ENCODE measurements around the gene PF4V1.

PF4V1 gene

DNA sequence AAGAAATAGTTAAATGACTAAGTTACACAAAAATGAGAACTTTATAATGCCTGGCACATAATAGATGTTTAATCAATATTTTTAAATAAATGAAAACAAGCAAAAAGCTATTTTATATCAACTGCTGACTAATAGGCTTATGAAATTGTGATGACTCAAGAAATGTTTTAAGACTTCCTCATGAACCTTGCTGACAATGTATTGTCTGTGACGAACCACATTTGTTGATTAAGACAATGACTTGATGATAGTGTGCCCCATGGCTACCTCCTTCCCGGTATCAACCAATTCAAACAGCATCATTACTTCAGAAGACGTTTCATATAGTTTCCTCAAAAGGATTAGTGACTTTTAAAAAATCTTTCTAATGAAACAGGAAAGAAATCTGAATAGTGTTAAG, 8.8 kb upstream of the PF4V1 start:
- 89 to 91% methylated on average over 1 to 3 of the region's 3 CpGs for WGBS, 2 experiments
- no peak overlapping the region for H3K27ac ChIP-seq (ENCODE audit: insufficient read depth, low read depth, low read length, poor library complexity, severe bottlenecking)
- no peaks in the 10 kb centered on the region for H3K4me1 ChIP-seq (ENCODE audit: control insufficient read depth, insufficient read depth, low read length)
- no peak overlapping the region for H3K4me3 ChIP-seq (ENCODE audit: insufficient read depth, low read depth, low read length)
- H3K36me3 ChIP-seq (ENCODE audit: control insufficient read depth, insufficient read depth, low read length), result no peaks in the 10 kb centered on the region
- H3K27me3 ChIP-seq (ENCODE audit: control insufficient read depth, insufficient read depth, low read length, poor library complexity, severe bottlenecking), result no peaks in the 10 kb centered on the region
- H3K9me3 ChIP-seq (ENCODE audit: control insufficient read depth, low read length), result no peaks in the 10 kb centered on the region

DNA sequence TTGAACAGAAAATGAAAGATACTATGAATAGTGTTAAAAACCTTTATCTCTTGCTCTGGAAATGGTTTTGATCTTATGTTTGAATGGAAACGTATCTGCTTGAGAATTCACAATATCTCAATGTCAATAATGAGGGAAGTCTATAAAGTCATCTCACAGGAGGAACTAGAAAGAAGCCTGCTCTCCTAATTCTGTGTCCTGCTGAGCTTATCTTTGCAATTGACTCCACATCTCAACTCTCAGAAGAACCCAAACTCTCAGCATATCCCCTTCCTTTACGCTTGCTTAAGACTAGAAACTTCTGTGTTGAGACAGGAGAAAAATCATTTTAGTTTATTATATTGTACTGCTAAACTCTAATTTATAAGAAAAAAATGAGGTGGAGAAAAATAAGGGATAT, 8.3 kb upstream of the PF4V1 start:
- Histone ChIP-seq H3K4me3 (ENCODE audit: insufficient read depth, low read depth, low read length) (no peak overlapping the region), H3K9me3 (ENCODE audit: control insufficient read depth, low read length) (no peaks in the 10 kb centered on the region), H3K4me1 (ENCODE audit: control insufficient read depth, insufficient read depth, low read length) (no peaks in the 10 kb centered on the region), H3K27me3 (ENCODE audit: control insufficient read depth, insufficient read depth, low read length, poor library complexity, severe bottlenecking) (no peaks in the 10 kb centered on the region), H3K27ac (ENCODE audit: insufficient read depth, low read depth, low read length, poor library complexity, severe bottlenecking) (no peak overlapping the region), H3K36me3 (ENCODE audit: control insufficient read depth, insufficient read depth, low read length) (no peaks in the 10 kb centered on the region)
- 40 to 41% methylated on average over 1 of the region's 2 CpGs for WGBS, 2 experiments

- WGBS, 2 experiments, result 93 to 94% methylated on average over 3 of the region's 3 CpGs
- H3K27me3 ChIP-seq (ENCODE audit: control insufficient read depth, insufficient read depth, low read length, poor library complexity, severe bottlenecking), result no peaks in the 10 kb centered on the region
- no peak overlapping the region for H3K4me3 ChIP-seq (ENCODE audit: insufficient read depth, low read depth, low read length)
- no peaks in the 10 kb centered on the region for H3K36me3 ChIP-seq (ENCODE audit: control insufficient read depth, insufficient read depth, low read length)
- no peaks in the 10 kb centered on the region for H3K9me3 ChIP-seq (ENCODE audit: control insufficient read depth, low read length)
- H3K4me1 ChIP-seq (ENCODE audit: control insufficient read depth, insufficient read depth, low read length), result no peaks in the 10 kb centered on the region
- no peak overlapping the region for H3K27ac ChIP-seq (ENCODE audit: insufficient read depth, low read depth, low read length, poor library complexity, severe bottlenecking)
Measured at GRCh38 chr4:73847526-73848182, 5.4 kb upstream of the PF4V1 start.

DNA sequence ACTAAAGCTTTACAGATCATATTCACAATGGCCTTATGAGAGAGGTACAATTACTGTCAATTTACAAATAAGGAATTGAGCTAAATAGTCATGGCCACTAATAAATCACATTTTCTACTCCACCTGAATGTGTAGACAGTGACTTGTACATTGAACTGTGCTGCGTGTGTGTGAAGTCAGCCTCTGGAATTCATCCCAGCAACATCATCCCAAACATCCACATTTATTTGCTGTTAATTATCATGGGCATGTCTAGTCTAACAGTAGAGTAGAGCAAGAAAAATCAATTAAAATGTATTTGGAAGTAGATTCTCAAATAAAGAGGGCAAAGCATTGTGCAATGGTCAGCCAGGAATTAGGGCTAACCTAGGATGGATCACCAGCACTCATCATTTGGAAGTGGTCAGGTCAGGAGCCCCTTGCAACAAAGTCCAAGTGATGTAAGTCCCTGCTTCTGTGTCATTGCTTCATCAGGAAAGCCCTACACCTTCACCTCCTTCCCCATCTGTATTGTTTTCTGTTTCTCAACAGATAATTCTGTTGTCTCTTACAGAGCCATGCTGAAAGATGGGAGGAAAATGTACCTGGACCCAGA, 4.8 kb upstream of the PF4V1 start:
- H3K9me3 ChIP-seq (ENCODE audit: control insufficient read depth, low read length), result no peaks in the 10 kb centered on the region
- H3K4me1 ChIP-seq (ENCODE audit: control insufficient read depth, insufficient read depth, low read length), result no peaks in the 10 kb centered on the region
- H3K27ac ChIP-seq (ENCODE audit: insufficient read depth, low read depth, low read length, poor library complexity, severe bottlenecking), result no peak overlapping the region
- no peaks in the 10 kb centered on the region for H3K36me3 ChIP-seq (ENCODE audit: control insufficient read depth, insufficient read depth, low read length)
- WGBS, 2 experiments, result 100% methylated on average over 1 of the region's 1 CpG; no CpG with 5 or more reads in 1 of the 2 experiments
- H3K4me3 ChIP-seq (ENCODE audit: insufficient read depth, low read depth, low read length), result no peak overlapping the region
- H3K27me3 ChIP-seq (ENCODE audit: control insufficient read depth, insufficient read depth, low read length, poor library complexity, severe bottlenecking), result no peaks in the 10 kb centered on the region

DNA sequence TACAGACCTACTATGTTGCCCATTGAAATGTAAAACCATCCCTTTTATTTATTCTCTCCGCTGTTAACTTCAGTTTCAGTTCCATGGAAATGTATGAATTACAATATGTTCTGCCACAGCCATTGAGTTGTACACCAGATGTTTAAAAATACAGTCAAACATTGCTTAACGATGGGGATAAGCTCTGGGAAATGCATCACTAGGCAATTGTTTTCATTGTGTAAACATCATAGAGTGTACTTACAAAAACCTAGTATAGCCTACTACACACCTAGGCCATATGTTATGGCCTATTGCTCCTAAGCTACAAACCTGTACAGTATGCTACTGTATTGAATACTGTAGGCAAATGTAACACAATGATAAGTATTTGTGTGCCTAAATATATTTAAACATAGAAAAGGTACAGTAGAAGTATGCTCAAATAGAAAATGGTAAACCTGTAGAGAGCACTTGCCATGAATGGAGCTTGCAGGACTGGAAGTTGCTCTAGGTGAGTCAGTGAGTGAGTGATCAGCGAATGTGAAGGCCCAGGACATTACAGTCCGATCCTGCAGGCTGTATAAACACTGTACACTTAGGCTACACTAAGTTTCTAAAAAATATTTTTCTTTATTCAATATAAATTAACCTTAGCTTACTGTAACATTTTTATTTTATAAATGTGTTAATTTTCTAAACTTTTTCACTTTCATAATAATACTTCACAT, 2.7 kb upstream of the PF4V1 start:
- no peaks in the 10 kb centered on the region for H3K27me3 ChIP-seq (ENCODE audit: control insufficient read depth, insufficient read depth, low read length, poor library complexity, severe bottlenecking)
- H3K4me3 ChIP-seq (ENCODE audit: insufficient read depth, low read depth, low read length), result no peak overlapping the region
- H3K36me3 ChIP-seq (ENCODE audit: control insufficient read depth, insufficient read depth, low read length), result no peaks in the 10 kb centered on the region
- H3K4me1 ChIP-seq (ENCODE audit: control insufficient read depth, insufficient read depth, low read length), result no peaks in the 10 kb centered on the region
- 83 to 100% methylated on average over 2 to 4 of the region's 4 CpGs for WGBS, 2 experiments
- H3K27ac ChIP-seq (ENCODE audit: insufficient read depth, low read depth, low read length, poor library complexity, severe bottlenecking), result no peak overlapping the region
- H3K9me3 ChIP-seq (ENCODE audit: control insufficient read depth, low read length), result no peaks in the 10 kb centered on the region

DNA sequence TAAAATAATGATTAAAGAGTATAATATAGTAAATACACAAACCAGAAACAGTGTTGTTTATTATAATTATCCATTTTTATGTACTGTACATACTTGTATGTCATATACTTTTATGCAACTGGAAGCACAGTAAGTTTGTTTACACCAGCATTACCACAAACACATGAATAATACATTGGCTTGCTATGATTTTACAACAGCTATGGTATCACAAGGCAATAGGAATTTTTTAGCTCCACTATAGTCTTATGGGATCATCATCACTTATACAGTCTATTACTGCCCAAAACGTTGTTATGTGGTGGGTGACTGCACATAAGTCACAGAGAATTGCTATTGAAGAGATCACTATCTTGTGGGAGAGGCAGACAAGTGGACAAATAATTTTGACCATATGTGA, 1.8 kb upstream of the PF4V1 start:
- H3K9me3 ChIP-seq (ENCODE audit: control insufficient read depth, low read length), result no peaks in the 10 kb centered on the region
- WGBS, 2 experiments, result 93% methylated on average over 1 of the region's 1 CpG; no CpG with 5 or more reads in 1 of the 2 experiments
- no peaks in the 10 kb centered on the region for H3K4me1 ChIP-seq (ENCODE audit: control insufficient read depth, insufficient read depth, low read length)
- no peak overlapping the region for H3K27ac ChIP-seq (ENCODE audit: insufficient read depth, low read depth, low read length, poor library complexity, severe bottlenecking)
- H3K4me3 ChIP-seq (ENCODE audit: insufficient read depth, low read depth, low read length), result no peak overlapping the region
- H3K27me3 ChIP-seq (ENCODE audit: control insufficient read depth, insufficient read depth, low read length, poor library complexity, severe bottlenecking), result no peaks in the 10 kb centered on the region
- H3K36me3 ChIP-seq (ENCODE audit: control insufficient read depth, insufficient read depth, low read length), result no peaks in the 10 kb centered on the region

DNA sequence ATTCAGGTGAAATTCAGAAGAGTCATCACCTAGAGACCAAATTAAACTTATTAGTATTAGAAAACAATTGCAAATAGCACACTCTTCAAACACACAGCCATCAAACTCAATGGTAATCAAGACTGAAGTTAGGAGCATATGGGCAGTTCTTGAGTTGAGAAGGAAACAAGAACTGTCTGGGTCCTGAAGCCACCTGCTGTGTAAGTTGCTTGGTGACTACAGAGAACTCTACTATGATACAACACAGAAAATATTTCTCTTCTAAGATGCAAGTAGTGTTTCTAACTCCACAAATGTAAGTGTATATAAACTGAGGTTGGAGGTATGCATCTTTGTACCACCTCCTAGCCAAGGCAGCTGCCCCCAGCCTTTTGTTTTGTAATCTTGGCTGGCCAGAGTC, 325 bp upstream of the PF4V1 start:
- H3K4me1 ChIP-seq (ENCODE audit: control insufficient read depth, insufficient read depth, low read length), result no peaks in the 10 kb centered on the region
- H3K27ac ChIP-seq (ENCODE audit: insufficient read depth, low read depth, low read length, poor library complexity, severe bottlenecking), result no peak overlapping the region
- H3K4me3 ChIP-seq (ENCODE audit: insufficient read depth, low read depth, low read length), result no peak overlapping the region
- no peaks in the 10 kb centered on the region for H3K9me3 ChIP-seq (ENCODE audit: control insufficient read depth, low read length)
- H3K27me3 ChIP-seq (ENCODE audit: control insufficient read depth, insufficient read depth, low read length, poor library complexity, severe bottlenecking), result no peaks in the 10 kb centered on the region
- H3K36me3 ChIP-seq (ENCODE audit: control insufficient read depth, insufficient read depth, low read length), result no peaks in the 10 kb centered on the region

DNA sequence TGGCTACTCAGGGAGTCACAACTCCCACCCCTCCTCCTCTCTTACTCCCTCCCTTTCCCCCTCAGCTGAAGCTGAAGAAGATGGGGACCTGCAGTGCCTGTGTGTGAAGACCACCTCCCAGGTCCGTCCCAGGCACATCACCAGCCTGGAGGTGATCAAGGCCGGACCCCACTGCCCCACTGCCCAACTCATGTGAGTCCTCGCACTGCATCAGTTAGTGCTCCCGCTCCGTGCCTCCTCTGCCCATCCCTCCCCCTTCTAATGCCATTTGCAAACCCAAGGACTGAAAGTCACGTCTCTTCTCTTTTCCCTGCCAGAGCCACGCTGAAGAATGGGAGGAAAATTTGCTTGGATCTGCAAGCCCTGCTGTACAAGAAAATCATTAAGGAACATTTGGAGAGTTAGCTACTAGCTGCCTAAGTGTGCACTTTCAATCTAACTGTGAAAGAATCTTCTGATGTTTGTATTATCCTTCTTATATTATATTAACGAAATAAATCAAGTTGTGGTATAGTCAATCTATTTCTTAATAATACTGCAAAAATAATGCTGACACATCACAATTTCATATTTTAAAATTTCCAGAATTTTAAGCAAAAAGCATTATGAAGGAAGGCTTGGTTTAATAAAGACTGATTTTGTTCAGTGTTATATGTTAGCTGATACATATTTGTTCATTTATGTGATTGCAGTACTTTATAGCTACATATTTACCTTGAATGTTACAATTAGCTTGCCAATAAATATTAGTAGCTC, 800 bp downstream of the PF4V1 start:
- 77 to 79% methylated on average over 7 of the region's 8 CpGs for WGBS, 2 experiments
- H3K36me3 ChIP-seq (ENCODE audit: control insufficient read depth, insufficient read depth, low read length), result no peaks in the 10 kb centered on the region
- no peaks in the 10 kb centered on the region for H3K4me1 ChIP-seq (ENCODE audit: control insufficient read depth, insufficient read depth, low read length)
- no peaks in the 10 kb centered on the region for H3K9me3 ChIP-seq (ENCODE audit: control insufficient read depth, low read length)
- no peak overlapping the region for H3K27ac ChIP-seq (ENCODE audit: insufficient read depth, low read depth, low read length, poor library complexity, severe bottlenecking)
- no peak overlapping the region for H3K4me3 ChIP-seq (ENCODE audit: insufficient read depth, low read depth, low read length)
- no peaks in the 10 kb centered on the region for H3K27me3 ChIP-seq (ENCODE audit: control insufficient read depth, insufficient read depth, low read length, poor library complexity, severe bottlenecking)

- H3K4me3 ChIP-seq (ENCODE audit: insufficient read depth, low read depth, low read length), result no peak overlapping the region
- H3K36me3 ChIP-seq (ENCODE audit: control insufficient read depth, insufficient read depth, low read length), result no peaks in the 10 kb centered on the region
- H3K4me1 ChIP-seq (ENCODE audit: control insufficient read depth, insufficient read depth, low read length), result no peaks in the 10 kb centered on the region
- no peaks in the 10 kb centered on the region for H3K27me3 ChIP-seq (ENCODE audit: control insufficient read depth, insufficient read depth, low read length, poor library complexity, severe bottlenecking)
- 87 to 93% methylated on average over 3 to 4 of the region's 4 CpGs for WGBS, 2 experiments
- H3K27ac ChIP-seq (ENCODE audit: insufficient read depth, low read depth, low read length, poor library complexity, severe bottlenecking), result no peak overlapping the region
- no peaks in the 10 kb centered on the region for H3K9me3 ChIP-seq (ENCODE audit: control insufficient read depth, low read length)
Measured at GRCh38 chr4:73855406-73855805, 2.3 kb downstream of the PF4V1 start.

GRCh38 chr4:73856518-73856917, 3.4 kb downstream of the PF4V1 start:
- no peaks in the 10 kb centered on the region for H3K27me3 ChIP-seq (ENCODE audit: control insufficient read depth, insufficient read depth, low read length, poor library complexity, severe bottlenecking)
- H3K4me3 ChIP-seq (ENCODE audit: insufficient read depth, low read depth, low read length), result no peak overlapping the region
- H3K4me1 ChIP-seq (ENCODE audit: control insufficient read depth, insufficient read depth, low read length), result no peaks in the 10 kb centered on the region
- H3K27ac ChIP-seq (ENCODE audit: insufficient read depth, low read depth, low read length, poor library complexity, severe bottlenecking), result no peak overlapping the region
- H3K9me3 ChIP-seq (ENCODE audit: control insufficient read depth, low read length), result no peaks in the 10 kb centered on the region
- H3K36me3 ChIP-seq (ENCODE audit: control insufficient read depth, insufficient read depth, low read length), result no peaks in the 10 kb centered on the region
